Peyer's patch (tissue), 4 donors: ENCODE results near the gene AHCYL2. TPM values are rescaled to one million over a fixed set of nuclear protein-coding genes. Genes with fewer than 3 reads are reported as not detected.

Experiments used
- DNase-seq, 3 donors: peaks; one replicate each; pipeline ENCODE4 v3.0.0-alpha.2; 2017 to 2019
- H3K27ac ChIP-seq, 4 donors: fragments of 200-600 bp; sonication (generic); one replicate each; pipeline ENCODE4 v1.5.1; 2016 to 2019
- H3K27me3 ChIP-seq, 2 donors: fragments of 200-600 bp; sonication (generic); one replicate each; pipeline ENCODE4 v1.5.1; 2019
- H3K36me3 ChIP-seq, 3 donors: fragments of 200-600 bp; sonication (generic); one replicate each; pipeline ENCODE4 v1.5.1; 2016 to 2019
- H3K4me1 ChIP-seq, 4 donors: fragments of 200-600 bp; sonication (generic); one replicate each; pipeline ENCODE4 v1.5.1; 2016 to 2019
- H3K4me3 ChIP-seq, 4 donors: fragments of 200-600 bp; sonication (generic); 1 replicate in 3 of 4; 2 replicates in 1 of 4; pipeline ENCODE4 v1.5.1; 2016 to 2019; ENCODE audit warnings: mild to moderate bottlenecking in 1 of 4
- H3K9me3 ChIP-seq, 4 donors: fragments of 200-600 bp; sonication (generic); one replicate each; pipeline ENCODE4 v1.5.1; 2016 to 2019; ENCODE audit warnings: mild to moderate bottlenecking in 1 of 4
- POLR2A ChIP-seq, 2 donors: fragments of 450-650 bp; IDR thresholded peaks; one replicate each; pipeline ENCODE4 v1.5.1; 2017; ENCODE audit warnings: antibody characterized with exemption in 2 of 2, mild to moderate bottlenecking in 2 of 2, moderate library complexity in 2 of 2
- total RNA-seq, 4 donors: library from RNA; depleted of rRNA; stranded (reverse); fragments of >200 nt; gene quantifications; one replicate each; pipeline ENCODE4 v1.1.0, GENCODE V29; 2016
- TF ChIP-seq, protein P1 (sequence below), 6 experiments: fragments of 450-650 bp in 4 of 6; fragments of 200-600 bp in 2 of 6; sonication (generic) in 1 of 6; IDR thresholded peaks; one replicate each; pipeline ENCODE4 v1.5.1; 2017 to 2019; ENCODE audit warnings: antibody characterized with exemption in 6 of 6, mild to moderate bottlenecking in 3 of 6, moderate library complexity in 1 of 6

Gene AHCYL2
- total RNA-seq, 4 donors from 2014 or later: 37.1 to 186 (median 60.0) TPM

DNA sequence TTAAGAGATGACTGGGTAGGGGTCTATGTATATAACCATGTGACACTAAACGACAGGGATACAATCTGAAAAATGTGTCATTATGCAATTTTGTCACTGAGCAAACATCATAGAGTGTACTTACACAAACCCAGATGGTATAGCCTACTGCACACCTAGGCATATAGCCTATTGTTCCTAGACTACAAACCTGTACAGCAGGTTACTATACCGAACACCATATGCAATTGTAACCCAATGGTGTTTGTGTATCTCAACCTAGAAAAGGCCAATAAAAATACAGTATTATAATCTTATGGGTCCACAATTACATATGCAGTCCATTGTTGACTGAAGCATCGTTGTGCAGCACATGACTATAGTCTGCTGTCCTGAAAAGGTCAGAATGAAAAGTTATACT is 232.3 kb downstream of the AHCYL2 start:
- Histone ChIP-seq H3K4me1 (no peaks in the 10 kb centered on the region), H3K4me3 (no peak overlapping the region), H3K27ac (no peak overlapping the region), H3K9me3 (no peaks in the 10 kb centered on the region), H3K27me3 (no peaks in the 10 kb centered on the region), H3K36me3 (no peaks in the 10 kb centered on the region)
- no peak for TF ChIP-seq POLR2A (IDR thresholded peaks at IDR 0.05)
- TF ChIP-seq, protein P1, sequence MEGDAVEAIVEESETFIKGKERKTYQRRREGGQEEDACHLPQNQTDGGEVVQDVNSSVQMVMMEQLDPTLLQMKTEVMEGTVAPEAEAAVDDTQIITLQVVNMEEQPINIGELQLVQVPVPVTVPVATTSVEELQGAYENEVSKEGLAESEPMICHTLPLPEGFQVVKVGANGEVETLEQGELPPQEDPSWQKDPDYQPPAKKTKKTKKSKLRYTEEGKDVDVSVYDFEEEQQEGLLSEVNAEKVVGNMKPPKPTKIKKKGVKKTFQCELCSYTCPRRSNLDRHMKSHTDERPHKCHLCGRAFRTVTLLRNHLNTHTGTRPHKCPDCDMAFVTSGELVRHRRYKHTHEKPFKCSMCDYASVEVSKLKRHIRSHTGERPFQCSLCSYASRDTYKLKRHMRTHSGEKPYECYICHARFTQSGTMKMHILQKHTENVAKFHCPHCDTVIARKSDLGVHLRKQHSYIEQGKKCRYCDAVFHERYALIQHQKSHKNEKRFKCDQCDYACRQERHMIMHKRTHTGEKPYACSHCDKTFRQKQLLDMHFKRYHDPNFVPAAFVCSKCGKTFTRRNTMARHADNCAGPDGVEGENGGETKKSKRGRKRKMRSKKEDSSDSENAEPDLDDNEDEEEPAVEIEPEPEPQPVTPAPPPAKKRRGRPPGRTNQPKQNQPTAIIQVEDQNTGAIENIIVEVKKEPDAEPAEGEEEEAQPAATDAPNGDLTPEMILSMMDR (IDR thresholded peaks at IDR 0.05): no peak
- no peak for DNase-seq

DNA sequence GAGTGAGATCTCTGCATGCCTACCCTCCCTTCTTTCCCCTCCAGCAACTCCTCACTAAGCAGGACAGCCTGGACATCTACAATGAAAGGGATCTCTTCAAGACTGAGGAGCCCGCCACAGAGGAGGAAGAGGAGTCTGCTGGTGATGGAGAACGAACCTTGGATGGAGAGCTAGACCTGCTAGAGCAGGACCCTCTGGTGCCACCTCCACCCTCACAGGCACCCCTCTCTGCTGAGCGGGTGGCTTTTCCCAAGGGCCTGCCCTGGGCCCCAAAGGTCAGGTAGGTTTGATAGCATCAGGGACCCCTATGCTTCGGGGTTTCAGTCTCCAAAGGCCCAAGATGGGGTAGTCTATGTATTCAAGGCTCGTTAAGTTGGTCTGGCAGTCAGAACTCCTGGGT is 233.3 kb downstream of the AHCYL2 start:
- H3K9me3 ChIP-seq: no peaks in the 10 kb centered on the region
- no peak overlapping the region for H3K27ac ChIP-seq
- no peaks in the 10 kb centered on the region for H3K27me3 ChIP-seq
- no peaks in the 10 kb centered on the region for H3K36me3 ChIP-seq
- no peaks in the 10 kb centered on the region for H3K4me1 ChIP-seq
- TF ChIP-seq, protein P1 (IDR thresholded peaks at IDR 0.05): no peak
- no peak for TF ChIP-seq POLR2A (IDR thresholded peaks at IDR 0.05)
- no peak for DNase-seq
- no peak overlapping the region for H3K4me3 ChIP-seq

DNA sequence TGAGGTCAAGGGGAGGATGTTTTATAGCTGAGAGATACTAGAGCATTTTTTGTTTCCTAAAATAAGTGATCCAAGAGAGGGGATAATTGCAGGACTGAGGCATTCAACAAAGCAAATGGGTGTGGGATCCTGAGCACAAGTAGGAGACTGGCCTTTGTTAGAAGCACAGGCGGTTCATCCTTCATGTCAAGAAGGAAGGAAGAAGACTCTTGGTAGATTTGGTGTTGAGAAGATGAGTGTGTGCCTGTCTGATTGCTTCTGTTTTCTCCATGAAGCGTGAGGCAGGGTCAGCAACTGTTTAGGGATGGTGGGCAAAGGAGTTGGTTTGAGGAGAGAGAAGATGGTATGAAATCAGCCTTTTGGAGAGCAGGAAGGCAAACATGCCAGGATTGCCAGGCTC is 237.0 kb downstream of the AHCYL2 start:
- H3K27me3 ChIP-seq: no peaks in the 10 kb centered on the region
- no peak for DNase-seq
- H3K4me1 ChIP-seq: no peaks in the 10 kb centered on the region
- H3K36me3 ChIP-seq: no peaks in the 10 kb centered on the region
- no peaks in the 10 kb centered on the region for H3K9me3 ChIP-seq
- TF ChIP-seq, protein P1 (IDR thresholded peaks at IDR 0.05): no peak
- no peak for TF ChIP-seq POLR2A (IDR thresholded peaks at IDR 0.05)
- H3K4me3 ChIP-seq: no peak overlapping the region
- H3K27ac ChIP-seq: no peak overlapping the region

DNA sequence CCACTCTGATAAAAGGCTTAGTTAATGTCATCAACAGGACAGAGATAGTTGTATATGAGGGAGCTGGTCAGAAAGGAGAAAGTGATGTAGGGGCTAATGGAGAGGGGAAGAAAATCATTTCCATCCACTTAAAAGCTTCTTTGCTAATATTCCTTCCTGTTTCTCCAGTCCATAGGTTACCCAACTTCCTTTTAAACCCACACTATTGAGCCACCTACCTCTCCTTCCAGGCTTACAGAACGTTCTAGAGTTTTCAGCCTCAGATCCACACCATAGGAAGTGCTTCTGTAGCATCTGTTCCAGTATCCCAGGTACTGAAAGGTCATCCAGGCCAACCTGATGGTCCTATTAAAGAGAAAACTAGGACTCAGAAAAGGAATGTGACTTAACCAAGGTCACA is 237.6 kb downstream of the AHCYL2 start:
- H3K9me3 ChIP-seq: no peaks in the 10 kb centered on the region
- DNase-seq: no peak
- no peak for TF ChIP-seq POLR2A (IDR thresholded peaks at IDR 0.05)
- TF ChIP-seq, protein P1 (IDR thresholded peaks at IDR 0.05): no peak
- H3K36me3 ChIP-seq: no peaks in the 10 kb centered on the region
- H3K27me3 ChIP-seq: no peaks in the 10 kb centered on the region
- no peaks in the 10 kb centered on the region for H3K4me1 ChIP-seq
- H3K27ac ChIP-seq: no peak overlapping the region
- H3K4me3 ChIP-seq: no peak overlapping the region

DNA sequence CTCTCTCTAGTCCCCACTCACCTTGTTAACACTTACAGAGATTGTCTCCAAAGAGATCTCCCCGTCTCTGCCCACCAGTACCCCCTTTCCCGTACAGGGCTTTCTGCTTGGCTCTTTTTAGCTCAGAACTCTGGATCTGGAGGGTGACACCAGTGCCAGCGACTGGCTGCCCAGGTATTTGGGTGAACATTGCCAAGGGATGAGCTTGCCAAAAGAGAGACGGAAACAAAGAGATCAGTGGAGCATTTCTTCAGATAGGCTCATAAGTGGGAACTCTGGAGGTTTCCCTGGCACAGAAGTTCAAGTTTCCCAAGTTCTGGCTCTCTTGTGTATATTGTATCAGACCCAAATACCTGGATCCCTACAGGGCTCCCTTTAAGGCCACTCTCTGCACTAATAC is 239.4 kb downstream of the AHCYL2 start:
- H3K4me3 ChIP-seq: no peak overlapping the region
- H3K4me1 ChIP-seq: no peaks in the 10 kb centered on the region
- TF ChIP-seq, protein P1 (IDR thresholded peaks at IDR 0.05): no peak
- H3K27ac ChIP-seq: no peak overlapping the region
- no peaks in the 10 kb centered on the region for H3K36me3 ChIP-seq
- no peaks in the 10 kb centered on the region for H3K9me3 ChIP-seq
- no peaks in the 10 kb centered on the region for H3K27me3 ChIP-seq
- no peak for DNase-seq

DNA sequence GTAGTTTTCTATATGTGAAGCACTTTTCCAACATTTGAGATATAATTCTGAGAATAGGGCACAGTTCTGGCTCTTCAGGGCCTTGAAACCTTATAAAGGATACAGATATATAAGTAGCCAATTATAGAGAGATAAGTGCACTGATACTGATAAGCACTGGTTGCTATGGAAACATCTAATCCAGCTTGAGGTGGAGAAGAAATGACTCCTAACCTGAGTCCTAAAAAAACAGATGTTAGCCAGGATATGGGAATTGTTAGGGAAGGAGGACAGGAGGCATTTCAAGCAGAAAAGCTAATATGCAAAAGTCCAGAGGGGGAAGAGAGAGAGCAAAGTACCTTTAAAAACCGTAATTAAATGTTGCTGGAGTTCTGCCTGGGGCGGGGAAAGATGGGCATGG is 240.2 kb downstream of the AHCYL2 start:
- Histone ChIP-seq H3K27ac (no peak overlapping the region), H3K9me3 (no peaks in the 10 kb centered on the region), H3K4me1 (no peaks in the 10 kb centered on the region), H3K27me3 (no peaks in the 10 kb centered on the region), H3K4me3 (no peak overlapping the region), H3K36me3 (no peaks in the 10 kb centered on the region)
- no peak for TF ChIP-seq POLR2A (IDR thresholded peaks at IDR 0.05)
- TF ChIP-seq, protein P1 (IDR thresholded peaks at IDR 0.05): no peak
- no peak for DNase-seq
